ENCODE results near the gene ALX3.

ALX3 gene

DNA sequence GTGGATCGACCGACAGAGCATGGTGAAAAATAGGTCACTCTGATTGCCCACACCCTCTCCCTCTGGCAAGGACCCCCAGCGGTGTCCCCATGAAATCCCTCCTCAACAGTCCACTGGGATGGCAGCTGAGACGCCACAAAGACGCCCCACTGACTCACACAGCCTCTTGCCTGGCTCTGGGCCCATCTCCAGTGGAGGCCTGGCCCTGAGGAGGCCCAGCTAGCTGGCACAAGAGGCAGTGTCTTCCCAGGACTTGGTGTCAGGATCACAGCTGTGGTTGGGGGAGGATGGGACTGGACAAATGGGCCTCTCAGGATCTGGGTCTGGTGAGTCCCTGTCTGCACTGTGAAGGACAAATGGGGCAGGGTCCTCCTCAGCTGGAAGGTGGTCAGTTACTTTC, 4.6 kb downstream of the ALX3 start:
- DNase-seq (ENCODE audit: low read depth), result no peak

DNA sequence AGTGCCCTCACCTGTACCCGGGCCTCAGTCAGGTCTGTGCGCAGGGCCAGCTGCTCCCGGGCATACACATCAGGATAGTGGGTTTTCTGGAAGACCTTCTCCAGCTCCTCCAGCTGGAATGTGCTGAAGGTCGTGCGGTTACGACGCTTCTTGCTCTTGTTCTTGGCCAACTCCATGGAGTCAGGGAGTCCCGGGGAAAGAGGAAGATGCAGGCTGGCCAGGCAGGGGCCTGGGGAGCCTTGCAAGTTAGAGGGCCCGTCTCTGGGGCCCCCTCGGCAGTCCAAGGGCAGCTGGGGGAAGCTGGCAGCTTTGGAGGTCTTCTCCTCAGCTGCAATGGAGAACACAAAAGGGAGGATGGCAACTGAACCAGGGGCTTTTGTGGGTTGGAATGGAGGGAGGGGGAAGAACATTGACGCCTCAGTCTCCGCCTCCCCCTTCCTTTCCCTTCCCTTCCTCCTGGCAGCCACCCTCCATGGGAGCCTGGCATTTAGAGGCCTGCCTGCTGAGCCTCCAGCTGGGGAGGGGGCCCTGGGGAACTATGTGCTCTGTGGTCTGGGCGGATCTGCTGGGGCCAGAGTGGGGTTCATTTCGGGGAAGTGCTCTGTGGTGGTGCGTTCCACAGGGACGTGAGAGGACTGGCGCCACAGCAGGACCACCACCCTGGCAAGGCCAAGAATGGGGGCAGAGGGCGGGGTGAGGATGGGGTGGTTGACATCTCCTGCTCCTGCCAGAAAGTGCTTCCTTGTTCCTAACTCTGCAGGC, 5.7 kb downstream of the ALX3 start:
- no peak for DNase-seq (ENCODE audit: low read depth)

DNA sequence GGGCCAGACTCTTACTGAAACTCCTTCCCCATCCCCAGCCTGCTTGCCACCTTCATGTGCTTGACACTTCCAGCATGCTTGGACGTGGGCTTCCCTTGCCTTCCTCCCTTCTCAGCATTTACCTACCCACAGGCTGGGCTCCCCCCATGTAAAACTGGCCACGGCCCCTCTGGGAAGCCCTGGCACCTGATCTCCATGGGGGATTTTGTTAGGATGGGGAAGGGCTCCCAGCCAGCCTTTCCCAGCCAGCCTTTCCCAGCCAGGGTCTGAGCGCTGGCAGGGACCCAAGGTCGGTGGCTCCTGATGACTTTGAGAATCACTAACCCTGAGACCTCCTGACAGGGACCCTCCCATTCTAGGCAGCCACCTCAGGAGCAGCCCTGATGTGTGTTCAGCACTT, 6.7 kb downstream of the ALX3 start:
- DNase-seq (ENCODE audit: low read depth), result no peak

- no peak for DNase-seq (ENCODE audit: low read depth)
These were observed 7.9 kb downstream of the ALX3 start for GRCh38 chr1:110062612-110063011.

DNA sequence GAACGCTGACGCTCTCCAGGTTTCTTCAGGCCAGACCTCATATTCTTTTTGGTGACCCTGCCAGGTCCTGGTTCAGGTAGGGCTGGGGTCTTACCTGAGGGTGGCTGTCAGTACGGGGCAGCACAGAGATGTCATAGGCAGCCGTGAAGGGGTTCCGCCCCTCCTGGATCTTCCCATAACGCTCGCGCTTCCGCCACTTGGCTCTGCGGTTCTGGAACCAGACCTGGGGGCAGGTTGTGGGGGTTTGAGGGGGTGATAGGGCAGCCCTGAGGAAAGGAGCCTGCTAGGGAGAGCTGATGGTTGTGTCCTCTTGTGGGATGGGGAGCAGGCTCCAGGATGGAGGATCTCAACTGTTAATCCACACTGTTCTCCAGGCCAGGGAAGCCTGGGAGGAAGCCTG, 9.1 kb downstream of the ALX3 start:
- DNase-seq (ENCODE audit: low read depth), result no peak

DNA sequence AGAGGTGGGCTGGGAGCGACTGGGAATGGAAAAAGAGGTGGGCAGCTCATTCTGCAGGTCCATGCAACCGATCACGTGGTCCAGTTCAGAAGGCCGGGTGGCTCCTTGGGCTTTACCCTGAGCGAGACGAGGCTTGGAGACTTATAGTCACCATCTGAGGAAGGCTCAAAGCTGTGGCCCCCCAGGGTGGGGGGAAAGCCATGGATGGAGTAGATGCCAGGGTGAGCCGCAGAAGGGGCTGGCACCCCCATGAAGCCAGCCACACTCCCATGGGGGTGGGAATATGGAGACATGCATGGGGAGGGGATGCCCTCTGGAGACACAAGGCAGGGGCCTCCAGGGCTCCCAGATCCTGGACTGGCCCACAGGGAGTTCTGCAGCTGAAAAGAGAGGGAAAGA, 9.8 kb downstream of the ALX3 start:
- DNase-seq (ENCODE audit: low read depth), result no peak

- peak; percentile 23 for DNase-seq (ENCODE audit: low read depth)
These were observed 10.3 kb downstream of the ALX3 start for GRCh38 chr1:110060034-110060661.

GRCh38 chr1:110059133-110059863, 11.2 kb downstream of the ALX3 start:
- DNase-seq (ENCODE audit: low read depth), result no peak

- DNase-seq (ENCODE audit: low read depth), result no peak
These were observed 11.9 kb downstream of the ALX3 start for GRCh38 chr1:110058591-110058990.

DNA sequence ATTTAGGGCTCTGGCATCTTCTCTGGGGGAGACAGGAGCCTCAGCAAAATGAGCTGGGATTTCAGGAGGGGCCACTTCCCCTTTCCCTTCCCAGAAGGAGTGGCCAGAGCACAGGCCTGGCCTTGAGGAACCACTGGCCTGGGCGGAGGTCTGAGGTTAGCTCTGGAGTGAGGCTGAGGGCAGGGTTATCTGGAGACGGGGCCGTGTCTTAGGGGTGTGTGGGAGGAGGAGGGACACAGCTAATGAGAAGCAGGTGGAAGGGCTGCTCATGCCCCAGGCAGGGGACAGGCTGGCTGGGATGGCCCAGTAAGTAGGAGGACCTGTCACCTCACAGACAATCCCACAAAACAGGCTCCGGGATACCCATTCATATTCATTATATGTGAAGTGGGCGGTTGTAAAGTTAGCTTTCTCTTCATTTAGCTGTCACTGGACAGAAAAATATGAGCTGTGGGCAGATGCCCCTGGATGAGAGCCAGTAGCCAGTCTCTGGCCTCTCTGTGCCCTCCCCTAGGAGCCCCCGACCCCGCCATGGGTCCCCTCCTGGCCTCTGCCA, 12.4 kb downstream of the ALX3 start:
- no peak for DNase-seq (ENCODE audit: low read depth)

- no peak for DNase-seq (ENCODE audit: low read depth)
These were observed 13.7 kb downstream of the ALX3 start for GRCh38 chr1:110056776-110057175.

GRCh38 chr1:110056285-110056683, 14.2 kb downstream of the ALX3 start:
- DNase-seq (ENCODE audit: low read depth), result no peak

DNA sequence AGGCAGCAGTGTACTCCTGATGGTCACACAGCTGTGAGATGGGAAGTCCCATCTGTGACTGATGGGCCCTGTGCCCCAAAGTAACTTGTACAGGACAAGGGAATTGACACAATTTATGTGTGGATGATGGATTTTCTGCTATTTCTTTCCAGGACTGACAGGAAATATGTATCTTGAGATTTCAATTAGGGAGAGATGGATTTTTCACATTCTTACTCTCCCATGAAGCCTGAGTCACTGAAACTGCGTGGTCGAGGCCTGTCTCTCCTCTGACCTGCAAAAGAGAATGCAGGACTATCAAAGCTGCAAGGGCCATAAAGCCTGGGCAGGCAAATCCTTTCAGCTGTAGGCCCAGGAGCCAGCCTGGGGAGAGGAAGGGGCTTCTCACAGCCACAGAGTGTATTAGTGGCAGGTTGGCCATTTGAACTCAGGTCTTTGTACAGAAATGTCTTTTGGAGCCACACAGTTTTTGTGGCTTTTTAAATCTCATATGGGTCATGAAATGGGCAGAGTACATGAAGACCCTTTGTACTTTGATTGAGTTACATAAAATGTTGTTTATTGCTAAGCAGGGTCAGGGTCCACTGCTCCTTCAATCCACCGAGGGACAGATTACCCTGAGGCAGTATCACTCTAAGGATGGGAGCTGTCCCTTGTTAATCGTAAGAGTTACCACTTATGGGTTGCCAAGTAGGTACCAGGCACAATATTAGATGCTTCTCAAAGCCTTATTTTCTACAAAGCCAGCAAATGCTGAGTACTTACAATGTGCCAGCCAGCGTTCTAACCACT, 14.8 kb downstream of the ALX3 start:
- DNase-seq (ENCODE audit: low read depth), result no peak

DNA sequence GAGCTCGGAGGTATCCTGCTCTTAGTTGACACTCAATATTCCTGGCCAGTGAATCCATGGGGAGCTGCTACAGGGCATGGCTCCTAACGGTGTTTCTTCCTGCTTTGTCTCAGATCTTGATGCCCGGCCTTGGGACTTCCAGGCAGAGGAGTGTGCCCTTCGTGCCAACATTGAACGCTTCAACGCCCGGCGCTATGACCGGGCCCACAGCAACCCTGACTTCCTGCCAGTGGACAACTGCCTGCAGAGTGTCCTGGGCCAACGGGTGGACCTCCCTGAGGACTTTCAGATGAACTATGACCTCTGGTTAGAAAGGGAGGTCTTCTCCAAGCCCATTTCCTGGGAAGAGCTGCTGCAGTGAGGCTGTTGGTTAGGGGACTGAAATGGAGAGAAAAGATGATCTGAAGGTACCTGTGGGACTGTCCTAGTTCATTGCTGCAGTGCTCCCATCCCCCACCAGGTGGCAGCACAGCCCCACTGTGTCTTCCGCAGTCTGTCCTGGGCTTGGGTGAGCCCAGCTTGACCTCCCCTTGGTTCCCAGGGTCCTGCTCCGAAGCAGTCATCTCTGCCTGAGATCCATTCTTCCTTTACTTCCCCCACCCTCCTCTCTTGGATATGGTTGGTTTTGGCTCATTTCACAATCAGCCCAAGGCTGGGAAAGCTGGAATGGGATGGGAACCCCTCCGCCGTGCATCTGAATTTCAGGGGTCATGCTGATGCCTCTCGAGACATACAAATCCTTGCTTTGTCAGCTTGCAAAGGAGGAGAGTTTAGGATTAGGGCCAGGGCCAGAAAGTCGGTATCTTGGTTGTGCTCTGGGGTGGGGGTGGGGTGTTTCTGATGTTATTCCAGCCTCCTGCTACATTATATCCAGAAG, 16.7 kb downstream of the ALX3 start:
- peak; percentile 17 for DNase-seq (ENCODE audit: low read depth)

DNA sequence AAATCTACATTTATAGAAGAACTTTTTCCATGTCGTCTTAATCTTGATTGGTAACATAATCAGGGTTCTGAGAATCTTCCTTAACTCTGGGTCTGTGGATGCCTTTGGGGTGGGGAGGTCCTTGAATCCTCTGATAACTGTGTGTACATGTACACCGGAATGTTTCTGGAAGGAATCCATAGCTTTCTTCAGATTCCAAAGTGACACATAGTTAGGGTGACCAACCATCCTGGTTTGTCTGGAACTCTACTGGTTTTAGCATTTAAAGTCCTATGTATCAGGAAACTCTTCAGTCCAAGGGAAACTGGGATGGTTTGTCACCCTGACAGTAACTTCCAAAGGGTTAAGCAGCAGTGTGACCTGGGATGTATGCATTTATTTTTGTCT, 19.2 kb downstream of the ALX3 start:
- no peak for DNase-seq (ENCODE audit: low read depth)

- no peak for DNase-seq (ENCODE audit: low read depth)
These were observed 19.7 kb downstream of the ALX3 start for GRCh38 chr1:110050602-110051261.

DNA sequence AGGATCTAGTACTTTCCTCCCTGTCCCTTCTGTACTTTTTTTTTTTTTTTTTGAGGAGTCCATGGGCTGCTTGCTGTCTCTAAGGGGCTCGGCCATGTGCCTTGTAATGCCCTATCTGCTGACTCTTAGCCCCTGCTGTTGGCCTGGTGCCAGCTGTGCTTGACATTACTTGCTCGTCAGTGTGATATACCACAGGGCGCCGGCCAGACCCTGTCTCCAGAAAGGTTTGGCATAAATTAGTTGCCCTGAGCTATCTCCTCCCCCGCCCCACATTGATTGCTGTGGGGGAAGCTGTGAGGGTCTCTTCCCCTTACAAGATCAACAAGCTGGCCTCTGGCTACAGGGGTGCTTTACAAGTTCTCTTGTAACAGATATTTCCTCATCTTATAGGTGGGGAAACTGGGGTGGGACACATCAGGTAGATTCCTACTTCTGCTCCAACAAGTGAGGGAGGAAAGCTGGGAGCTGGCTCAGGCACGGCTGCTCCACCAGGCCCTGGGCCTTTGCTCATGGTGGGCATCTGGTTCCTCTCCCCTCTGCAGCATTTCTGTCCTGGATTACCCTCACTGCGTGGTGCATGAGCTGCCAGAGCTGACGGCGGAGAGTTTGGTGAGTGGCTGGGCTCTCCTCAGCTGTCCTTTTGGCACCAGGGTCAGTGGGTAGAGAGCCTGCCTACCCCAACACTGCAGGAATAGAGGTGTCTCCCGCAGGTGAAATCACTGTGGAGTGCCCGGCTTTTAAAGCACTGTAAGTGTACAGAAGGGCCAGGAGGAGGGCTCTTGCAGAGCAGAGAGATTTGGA, 20.5 kb downstream of the ALX3 start:
- DNase-seq (ENCODE audit: low read depth), result no peak

DNA sequence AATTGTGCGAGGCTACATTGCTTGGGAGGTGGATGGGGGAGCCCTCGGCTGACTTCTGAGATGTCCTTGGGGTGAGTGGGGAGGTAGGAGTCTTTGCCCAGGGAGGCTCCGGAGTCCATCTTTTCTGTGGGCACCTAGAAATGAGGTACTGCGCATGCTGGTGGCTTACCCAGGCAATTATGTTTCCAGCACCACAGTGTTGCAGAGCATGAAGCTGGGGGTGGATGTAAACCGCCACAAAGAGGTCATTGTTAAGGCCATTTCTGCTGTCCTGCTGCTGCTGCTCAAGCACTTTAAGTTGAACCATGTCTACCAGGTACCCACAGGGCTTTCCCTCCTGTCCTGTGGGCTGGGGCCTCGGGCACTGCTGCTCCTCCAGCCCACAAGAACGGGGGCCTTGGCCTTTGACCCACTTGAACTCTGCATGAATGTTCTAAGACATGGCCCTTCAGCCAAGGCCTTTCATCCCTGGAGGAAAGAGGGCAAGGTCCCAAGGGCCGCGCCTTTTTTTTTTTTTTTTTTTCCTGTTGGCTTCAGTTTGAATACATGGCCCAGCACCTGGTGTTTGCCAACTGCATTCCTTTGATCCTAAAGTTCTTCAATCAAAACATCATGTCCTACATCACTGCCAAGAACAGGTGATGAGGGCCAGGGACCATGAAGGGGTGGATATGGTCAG, 21.4 kb downstream of the ALX3 start:
- DNase-seq (ENCODE audit: low read depth), result no peak

DNA sequence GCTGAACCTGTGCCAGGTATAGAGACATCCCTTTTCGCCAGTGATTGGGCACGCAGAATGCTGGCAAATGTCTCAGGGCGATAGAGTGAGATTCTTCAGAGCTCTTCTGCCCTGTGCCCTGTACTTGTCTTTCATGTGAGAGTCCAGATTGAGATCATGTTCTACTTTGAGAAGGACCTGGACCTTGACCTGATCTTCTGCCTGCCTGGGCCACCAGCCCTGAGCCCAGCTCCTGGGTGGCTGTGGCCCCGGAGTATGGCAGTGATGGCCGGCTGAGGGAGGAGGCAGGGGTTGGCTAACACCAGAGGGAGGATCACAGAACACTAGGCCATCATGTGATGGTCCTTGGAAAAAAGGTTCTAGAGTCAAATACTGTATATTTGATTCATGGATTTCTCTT, 22.2 kb downstream of the ALX3 start:
- no peak for DNase-seq (ENCODE audit: low read depth)

Measured in T-helper 22 cell (primary cell).